GM12892 (cell line): ENCODE results near the gene PCDHB5. TPM values are rescaled to one million over a fixed set of nuclear protein-coding genes. Genes with fewer than 3 reads are reported as not detected.
"Not testable (repeated sequence)": the region's sequence is repeated elsewhere in the genome, so short reads cannot be mapped to it uniquely, and the experiment has no call there.

Experiments used
- DNase-seq: peaks from one replicate; pipeline ENCODE4 v3.0.0; 2011; ENCODE audit not compliant: insufficient read length
- FAIRE-seq: peaks from 2 replicates; lab custom pipeline; 2011; peaks lifted over from hg19 to GRCh38; lab: Jason Lieb, UNC
- POLR2A ChIP-seq: IDR thresholded peaks from 2 replicates; pipeline ENCODE4 v1.6.1; 2011; ENCODE audit warnings: low read depth, low read length, control low read depth
- POLR2AphosphoS5 ChIP-seq: IDR thresholded peaks from 2 replicates; pipeline ENCODE4 v1.6.1; 2011; ENCODE audit warnings: low read depth, low read length, control low read depth
- TAF1 ChIP-seq: IDR thresholded peaks from 2 replicates; pipeline ENCODE4 v1.6.1; 2011; ENCODE audit warnings: low read depth, mild to moderate bottlenecking, control low read depth, low read length, borderline replicate concordance
- polyA plus RNA-seq: library from polyadenylated mRNA; unstranded; fragments of >200 nt; gene quantifications from one replicate; pipeline ENCODE4 v1.2.1, GENCODE V29; 2012; ENCODE audit warnings: missing spikeins, inconsistent platforms; ENCODE audit not compliant: missing spikeins

PCDHB5 gene
- not detected for polyA plus RNA-seq

GRCh38 chr5:141135030-141135717 lies at the start of gene PCDHB5:
TSS of gene PCDHB5 (plus strand) at chr5:141135206. CDS start at chr5:141135435, 229 bp downstream.
- FAIRE-seq = no peak
- no peak for TF ChIP-seq POLR2AphosphoS5
- no peak for TF ChIP-seq TAF1
- TF ChIP-seq POLR2A = no peak
- no peak for DNase-seq

DNA sequence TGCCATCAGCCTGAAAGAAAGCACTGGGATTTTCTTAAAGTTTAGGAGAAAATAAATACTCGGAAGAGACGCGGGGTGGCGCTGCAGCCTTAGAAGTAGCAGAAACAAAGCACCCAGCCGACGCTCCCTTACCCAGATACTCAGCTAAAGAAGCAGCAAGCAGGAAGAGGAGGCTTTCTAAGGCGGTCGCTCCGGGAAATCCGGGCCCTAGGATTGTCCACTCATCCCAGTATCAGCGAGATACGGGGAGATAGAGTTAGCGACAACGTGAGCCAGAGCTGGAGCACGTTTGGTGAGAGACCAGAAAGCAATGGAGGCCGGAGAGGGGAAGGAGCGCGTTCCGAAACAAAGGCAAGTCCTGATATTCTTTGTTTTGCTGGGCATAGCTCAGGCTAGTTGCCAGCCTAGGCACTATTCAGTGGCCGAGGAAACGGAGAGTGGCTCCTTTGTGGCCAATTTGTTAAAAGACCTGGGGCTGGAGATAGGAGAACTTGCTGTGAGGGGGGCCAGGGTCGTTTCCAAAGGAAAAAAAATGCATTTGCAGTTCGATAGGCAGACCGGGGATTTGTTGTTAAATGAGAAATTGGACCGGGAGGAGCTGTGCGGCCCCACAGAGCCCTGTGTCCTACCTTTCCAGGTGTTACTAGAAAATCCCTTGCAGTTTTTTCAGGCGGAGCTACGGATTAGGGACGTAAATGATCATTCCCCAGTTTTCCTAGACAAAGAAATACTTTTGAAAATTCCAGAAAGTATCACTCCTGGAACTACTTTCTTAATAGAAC lies 40.3 kb upstream of the PCDHB5 start, which contains the start of gene PCDHB2:
PCDHB2 (plus strand) TSS at position 135 of the 782 bp plus-strand sequence; CDS start at position 311, 176 bp downstream.
- no peak for FAIRE-seq
- TF ChIP-seq POLR2AphosphoS5 (no peak), POLR2A (no peak), TAF1 (no peak)
- no peak for DNase-seq

- TF ChIP-seq POLR2A (no peak), TAF1 (no peak), POLR2AphosphoS5 (no peak)
- DNase-seq (no peak), FAIRE-seq (no peak)
Observed at GRCh38 chr5:141095263-141095641, 39.8 kb upstream of the PCDHB5 start.

GRCh38 chr5:141096181-141096580 lies 38.8 kb upstream of the PCDHB5 start:
- not testable (repeated sequence) for FAIRE-seq, DNase-seq

GRCh38 chr5:141096586-141096985 lies 38.4 kb upstream of the PCDHB5 start:
- FAIRE-seq, DNase-seq: not testable (repeated sequence)

DNA sequence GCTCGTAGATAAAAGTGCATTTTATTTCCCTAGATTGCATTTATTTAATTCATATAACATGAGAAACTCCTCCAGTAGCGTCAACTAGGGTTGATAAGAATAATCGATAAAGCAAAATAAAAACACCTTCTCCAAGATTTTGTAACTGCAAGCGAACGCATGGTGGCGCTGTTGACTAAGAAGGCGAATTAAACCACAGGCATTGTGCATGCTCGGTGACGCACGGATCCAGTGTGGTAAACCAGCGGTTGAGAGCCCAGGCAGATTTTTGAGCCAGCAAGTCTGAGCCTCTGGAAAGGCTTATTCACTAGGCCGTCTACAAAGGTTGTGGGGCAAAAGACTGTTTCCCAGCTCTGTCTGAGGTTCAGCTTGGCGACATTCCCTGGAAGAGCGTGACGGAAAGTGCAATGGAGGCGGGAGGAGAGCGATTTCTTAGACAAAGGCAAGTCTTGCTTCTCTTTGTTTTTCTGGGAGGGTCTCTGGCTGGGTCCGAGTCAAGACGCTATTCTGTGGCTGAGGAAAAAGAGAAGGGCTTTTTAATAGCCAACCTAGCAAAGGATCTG lies 34.7 kb upstream of the PCDHB5 start, which contains the start of gene PCDHB3:
PCDHB3 (plus strand) TSS at position 231 of the 563 bp plus-strand sequence; CDS start at position 408, 177 bp downstream.
- no peak for DNase-seq
- FAIRE-seq = no peak
- TF ChIP-seq POLR2AphosphoS5 (no peak), TAF1 (no peak), POLR2A (no peak)

DNA sequence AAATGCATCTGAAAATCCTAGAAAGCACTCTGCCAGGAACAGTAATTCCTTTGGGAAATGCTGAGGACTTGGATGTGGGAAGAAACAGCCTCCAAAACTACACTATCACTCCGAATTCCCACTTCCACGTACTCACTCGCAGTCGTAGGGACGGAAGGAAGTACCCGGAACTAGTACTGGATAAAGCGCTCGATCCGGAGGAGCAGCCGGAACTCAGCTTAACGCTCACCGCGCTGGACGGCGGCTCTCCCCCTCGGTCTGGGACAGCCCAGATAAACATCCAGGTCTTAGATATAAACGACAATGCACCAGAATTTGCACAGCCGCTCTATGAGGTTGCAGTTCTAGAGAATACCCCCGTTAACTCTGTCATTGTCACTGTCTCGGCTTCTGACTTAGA lies 33.9 kb upstream of the PCDHB5 start:
- TF ChIP-seq POLR2AphosphoS5 (no peak), POLR2A (no peak), TAF1 (no peak)
- FAIRE-seq (no peak), DNase-seq (no peak)

GRCh38 chr5:141102070-141102469 lies 32.9 kb upstream of the PCDHB5 start:
- not testable (repeated sequence) for FAIRE-seq, DNase-seq

- FAIRE-seq = not testable (repeated sequence)
Observed at GRCh38 chr5:141102471-141102870, 32.5 kb upstream of the PCDHB5 start.

DNA sequence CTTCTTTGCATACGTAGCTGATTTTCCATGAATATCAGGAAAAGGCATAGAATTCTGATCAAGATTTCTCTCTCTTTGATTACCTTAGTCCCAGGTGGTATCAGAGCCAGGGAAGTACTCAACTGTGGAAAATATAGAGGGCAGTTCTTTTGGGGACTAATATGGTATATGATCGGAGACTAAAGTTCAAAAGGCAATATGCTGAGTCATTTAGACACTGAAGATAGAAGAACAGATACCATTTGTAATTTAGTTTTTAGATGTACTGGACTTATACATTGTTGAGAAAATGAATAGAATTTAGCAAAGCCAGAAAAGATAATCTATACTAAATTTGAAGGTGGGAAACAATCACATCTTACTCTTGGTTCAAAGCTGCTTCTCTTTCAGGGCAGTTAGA lies 29.7 kb upstream of the PCDHB5 start:
- TF ChIP-seq POLR2AphosphoS5 = no peak
- no peak for TF ChIP-seq POLR2A
- TF ChIP-seq TAF1 = no peak
- FAIRE-seq (no peak), DNase-seq (no peak)

More at GRCh38 chr5:141102471-141102870, 32.5 kb upstream of the PCDHB5 start:
- not testable (repeated sequence) for DNase-seq

GRCh38 chr5:141119250-141119649 lies 15.8 kb upstream of the PCDHB5 start:
- TF ChIP-seq POLR2AphosphoS5 = no peak
- TF ChIP-seq TAF1 = no peak
- no peak for TF ChIP-seq POLR2A
- no peak for DNase-seq
- FAIRE-seq = no peak

GRCh38 chr5:141121563-141121962 lies 13.4 kb upstream of the PCDHB5 start, which contains the start of gene PCDHB4:
TSS of gene PCDHB4 (plus strand) at chr5:141121818. CDS start at chr5:141121999, 181 bp downstream.
- FAIRE-seq (no peak), DNase-seq (no peak)
- TF ChIP-seq POLR2A = no peak
- TF ChIP-seq POLR2AphosphoS5 = no peak
- TF ChIP-seq TAF1 = no peak

GRCh38 chr5:141121985-141122384 lies 13.0 kb upstream of the PCDHB5 start:
- no peak for FAIRE-seq
- DNase-seq = no peak
- TF ChIP-seq POLR2A = no peak
- TF ChIP-seq POLR2AphosphoS5 = no peak
- TF ChIP-seq TAF1 = no peak

DNA sequence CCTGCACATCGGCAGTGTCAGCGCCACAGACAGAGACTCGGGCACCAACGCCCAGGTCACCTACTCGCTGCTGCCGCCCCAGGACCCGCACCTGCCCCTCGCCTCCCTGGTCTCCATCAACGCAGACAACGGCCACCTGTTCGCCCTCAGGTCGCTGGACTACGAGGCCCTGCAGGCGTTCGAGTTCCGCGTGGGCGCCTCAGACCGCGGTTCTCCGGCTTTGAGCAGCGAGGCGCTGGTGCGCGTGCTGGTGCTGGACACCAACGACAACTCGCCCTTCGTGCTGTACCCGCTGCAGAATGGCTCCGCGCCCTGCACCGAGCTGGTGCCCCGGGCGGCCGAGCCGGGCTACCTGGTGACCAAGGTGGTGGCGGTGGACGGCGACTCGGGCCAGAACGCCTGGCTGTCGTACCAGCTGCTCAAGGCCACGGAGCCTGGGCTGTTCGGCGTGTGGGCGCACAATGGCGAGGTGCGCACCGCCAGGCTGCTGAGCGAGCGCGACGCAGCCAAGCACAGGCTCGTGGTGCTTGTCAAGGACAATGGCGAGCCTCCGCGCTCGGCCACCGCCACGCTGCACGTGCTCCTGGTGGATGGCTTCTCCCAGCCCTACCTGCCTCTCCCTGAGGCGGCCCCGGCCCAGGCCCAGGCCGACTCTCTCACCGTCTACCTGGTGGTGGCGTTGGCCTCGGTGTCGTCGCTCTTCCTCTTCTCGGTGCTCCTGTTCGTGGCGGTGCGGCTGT lies 11.4 kb upstream of the PCDHB5 start:
- not testable (repeated sequence) for FAIRE-seq, DNase-seq
